ENCODE measurements around the gene PKIG.

PKIG gene

GRCh38 chr20:44621939-44622338 lies 39.6 kb downstream of the PKIG start:
- no peak for DNase-seq

GRCh38 chr20:44622501-44623270 lies 40.3 kb downstream of the PKIG start:
- no peak for DNase-seq

GRCh38 chr20:44624152-44624551 lies 41.8 kb downstream of the PKIG start:
- no peak for DNase-seq

GRCh38 chr20:44624743-44625271 lies 42.4 kb downstream of the PKIG start:
- DNase-seq = no peak

GRCh38 chr20:44625361-44625760 lies 43.0 kb downstream of the PKIG start:
- no peak for DNase-seq

- no peak for DNase-seq
Measured at GRCh38 chr20:44626278-44626677, 43.9 kb downstream of the PKIG start.

GRCh38 chr20:44627364-44628010 lies 45.1 kb downstream of the PKIG start:
- no peak for DNase-seq

- DNase-seq = no peak
Measured at GRCh38 chr20:44629017-44629385, 46.6 kb downstream of the PKIG start.

GRCh38 chr20:44629542-44629941 lies 47.2 kb downstream of the PKIG start:
- no peak for DNase-seq

- no peak for DNase-seq
Measured at GRCh38 chr20:44630297-44630696, 47.9 kb downstream of the PKIG start.

- DNase-seq = peak; percentile 71
Measured at GRCh38 chr20:44632103-44632752, 49.8 kb downstream of the PKIG start.

- no peak for DNase-seq
Measured at GRCh38 chr20:44633187-44633810, 50.9 kb downstream of the PKIG start.

- no peak for DNase-seq
Measured at GRCh38 chr20:44633872-44634600, 51.7 kb downstream of the PKIG start.

- DNase-seq = no peak
Measured at GRCh38 chr20:44635877-44636276, 53.5 kb downstream of the PKIG start.

- DNase-seq = no peak
Measured at GRCh38 chr20:44637042-44637441, 54.7 kb downstream of the PKIG start.

GRCh38 chr20:44637522-44638372 lies 55.4 kb downstream of the PKIG start:
- no peak for DNase-seq

GRCh38 chr20:44640522-44640921 lies 58.1 kb downstream of the PKIG start:
- DNase-seq = no peak

- DNase-seq = no peak
Measured at GRCh38 chr20:44641325-44641724, 58.9 kb downstream of the PKIG start.

- DNase-seq = peak; percentile 32
Measured at GRCh38 chr20:44642203-44643153, 60.1 kb downstream of the PKIG start.

- DNase-seq = no peak
Measured at GRCh38 chr20:44643154-44643519, 60.8 kb downstream of the PKIG start.
